Amygdala (tissue), 56 donors: Measurements from ENCODE around the gene LRBA.
A peak's percentile ranks its signal among the peaks of the same experiment; 100 is the strongest.

ENCODE experiments used
- DNase-seq, 56 donors: peaks; one replicate each; lab custom pipeline; 2025; lab: John Stamatoyannopoulos, UW

The LRBA gene

GRCh38 chr4:150817804-150818528 is 197.1 kb downstream of the LRBA start:
- DNase-seq, result no peak

GRCh38 chr4:150817017-150817416 is 198.1 kb downstream of the LRBA start:
- no peak for DNase-seq

GRCh38 chr4:150816491-150816890 is 198.6 kb downstream of the LRBA start:
- no peak for DNase-seq

- no peak for DNase-seq
These were observed 200.2 kb downstream of the LRBA start for GRCh38 chr4:150814873-150815272.

GRCh38 chr4:150805183-150806025 is 209.7 kb downstream of the LRBA start:
- no peak for DNase-seq

GRCh38 chr4:150801833-150802232 is 213.3 kb downstream of the LRBA start:
- no peak for DNase-seq

GRCh38 chr4:150799207-150799606 is 215.9 kb downstream of the LRBA start:
- no peak for DNase-seq

- no peak for DNase-seq
These were observed 220.4 kb downstream of the LRBA start for GRCh38 chr4:150794706-150795105.

GRCh38 chr4:150789864-150790263 is 225.2 kb downstream of the LRBA start:
- DNase-seq, result no peak

- no peak for DNase-seq
These were observed 230.1 kb downstream of the LRBA start for GRCh38 chr4:150784939-150785338.

GRCh38 chr4:150784305-150784704 is 230.8 kb downstream of the LRBA start:
- no peak for DNase-seq

GRCh38 chr4:150782921-150783320 is 232.2 kb downstream of the LRBA start:
- DNase-seq, result no peak

GRCh38 chr4:150782311-150782710 is 232.8 kb downstream of the LRBA start:
- DNase-seq, result peak in 1 of 56 donors; percentile 0

- DNase-seq, result no peak
These were observed 233.9 kb downstream of the LRBA start for GRCh38 chr4:150781191-150781590.

- DNase-seq, result no peak
These were observed 235.4 kb downstream of the LRBA start for GRCh38 chr4:150779707-150780106.

GRCh38 chr4:150773729-150774449 is 241.2 kb downstream of the LRBA start:
- DNase-seq, result no peak

- no peak for DNase-seq
These were observed 242.1 kb downstream of the LRBA start for GRCh38 chr4:150773032-150773431.

- no peak for DNase-seq
These were observed 243.7 kb downstream of the LRBA start for GRCh38 chr4:150771382-150771781.

- no peak for DNase-seq
These were observed 245.2 kb downstream of the LRBA start for GRCh38 chr4:150769845-150770244.

- DNase-seq, result no peak
These were observed 245.8 kb downstream of the LRBA start for GRCh38 chr4:150769248-150769647.

GRCh38 chr4:150768497-150768896 is 246.6 kb downstream of the LRBA start:
- DNase-seq, result no peak
